Cardiac muscle cell (in vitro differentiated cells and primary cell): ENCODE results near the gene ONECUT3. TPM values are rescaled to one million over a fixed set of nuclear protein-coding genes. Genes with fewer than 3 reads are reported as not detected.

Experiments used
- DNase-seq, 2 donors: peaks; one replicate each; pipeline versions ENCODE4 v3.0.0 to v3.0.0-alpha.2; 2010 to 2017; ENCODE audit warnings: low read depth in 1 of 2, low spot score in 1 of 2
- H3K27ac ChIP-seq: fragments of 200-600 bp; sonication (generic); 2 replicates; pipeline ENCODE4 v1.5.1; 2016
- H3K27me3 ChIP-seq: fragments of 200-600 bp; sonication (generic); 2 replicates; pipeline ENCODE4 v1.6.0; 2016; ENCODE audit warnings: control low read depth
- H3K36me3 ChIP-seq: fragments of 200-600 bp; sonication (generic); 2 replicates; pipeline ENCODE4 v1.5.1; 2016; ENCODE audit warnings: control low read depth
- H3K4me1 ChIP-seq: fragments of 200-600 bp; sonication (generic); 2 replicates; pipeline ENCODE4 v1.8.1; 2017; ENCODE audit warnings: low read depth, mild to moderate bottlenecking, mixed run types
- H3K4me3 ChIP-seq: fragments of 200-600 bp; sonication (generic); 2 replicates; pipeline ENCODE4 v1.5.1; 2016; ENCODE audit warnings: mild to moderate bottlenecking
- H3K9me3 ChIP-seq: fragments of 200-600 bp; sonication (generic); 2 replicates; pipeline ENCODE4 v1.5.1; 2017; ENCODE audit warnings: low read depth, mild to moderate bottlenecking, control low read depth
- CTCF ChIP-seq: IDR thresholded peaks from 2 replicates; pipeline ENCODE4 v1.5.1; 2012; ENCODE audit warnings: low read depth, mild to moderate bottlenecking, low read length
- polyA plus RNA-seq: library from polyadenylated mRNA; unstranded; fragments of >200 nt; fragmentation: Nextera tagmentation; extraction: Ambion mirVana; gene quantifications from 2 replicates; pipeline ENCODE4 v1.2.1, GENCODE V29; 2016
- total RNA-seq: library from RNA; depleted of rRNA; stranded (reverse); fragments of >200 nt; gene quantifications from 2 replicates; pipeline ENCODE4 v1.2.3, GENCODE V29; 2016

The ONECUT3 gene
- total and polyA plus RNA-seq, 2 experiments from 2014 or later, result not detected

DNA sequence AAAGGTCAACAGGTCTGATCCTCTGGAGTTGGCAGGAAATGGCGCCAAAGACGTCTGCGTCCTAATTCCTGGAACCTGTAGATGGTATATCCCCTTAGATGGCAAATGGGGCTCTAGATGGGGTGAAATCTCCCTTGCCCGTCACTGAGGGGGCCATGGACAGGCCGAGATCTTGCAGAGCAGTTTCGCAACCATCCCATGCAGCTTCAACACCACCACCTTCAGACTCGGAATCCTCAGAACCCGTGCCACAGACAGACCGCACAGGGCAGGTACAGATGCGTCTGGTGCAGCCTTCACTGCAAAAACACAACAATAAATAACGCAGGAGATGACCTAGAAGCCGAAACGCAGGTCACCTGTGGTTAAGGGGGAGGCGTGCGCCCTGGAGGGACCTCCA, 77.3 kb downstream of the ONECUT3 start:
- TF ChIP-seq CTCF, result no peak
- H3K27me3 ChIP-seq, result no peaks in the 10 kb centered on the region
- H3K4me1 ChIP-seq, result no peaks in the 10 kb centered on the region
- no peak for DNase-seq
- H3K4me3 ChIP-seq, result no peak overlapping the region
- H3K27ac ChIP-seq, result peak overlapping the region; percentile 43
- H3K9me3 ChIP-seq, result no peaks in the 10 kb centered on the region
- H3K36me3 ChIP-seq, result no peaks in the 10 kb centered on the region

Other genes starting within 250 kb of the ONECUT3 start
- gene ADAMTSL5, start 240.5 kb upstream of the ONECUT3 start, total RNA-seq, result 3.9 and 5.7 TPM in 2 replicates
- 4.9 and 8.6 TPM in 2 replicates for gene ADAMTSL5, start 240.5 kb upstream of the ONECUT3 start, polyA plus RNA-seq
- gene PLK5, start 229.4 kb upstream of the ONECUT3 start, total RNA-seq, result 0.04 and 1.2 TPM in 2 replicates
- gene PLK5, start 229.4 kb upstream of the ONECUT3 start, polyA plus RNA-seq, result 0.54 and 0.87 TPM in 2 replicates
- 49.7 and 65.6 TPM in 2 replicates for gene MEX3D, start 185.2 kb upstream of the ONECUT3 start, total RNA-seq
- 4.4 and 4.5 TPM in 2 replicates for gene MEX3D, start 185.2 kb upstream of the ONECUT3 start, polyA plus RNA-seq
- gene MBD3, start 160.6 kb upstream of the ONECUT3 start, total RNA-seq, result 171 and 179 TPM in 2 replicates
- 71.6 and 93.3 TPM in 2 replicates for gene MBD3, start 160.6 kb upstream of the ONECUT3 start, polyA plus RNA-seq
- 73.6 and 161 TPM in 2 replicates for gene UQCR11, start 148.0 kb upstream of the ONECUT3 start, total RNA-seq
- gene UQCR11, start 148.0 kb upstream of the ONECUT3 start, polyA plus RNA-seq, result 842 and 1,116 TPM in 2 replicates
- 250 and 281 TPM in 2 replicates for gene TCF3, start 100.9 kb upstream of the ONECUT3 start, total RNA-seq
- 110 and 136 TPM in 2 replicates for gene TCF3, start 100.9 kb upstream of the ONECUT3 start, polyA plus RNA-seq
- gene ATP8B3, start 58.8 kb downstream of the ONECUT3 start, total RNA-seq, result 1.2 and 8.6 TPM in 2 replicates
- 3.0 and 9.2 TPM in 2 replicates for gene ATP8B3, start 58.8 kb downstream of the ONECUT3 start, polyA plus RNA-seq
- gene REXO1, start 95.0 kb downstream of the ONECUT3 start, total RNA-seq, result 24.4 and 39.7 TPM in 2 replicates
- 19.2 and 21.3 TPM in 2 replicates for gene REXO1, start 95.0 kb downstream of the ONECUT3 start, polyA plus RNA-seq
- 5.3 and 9.3 TPM in 2 replicates for gene KLF16, start 110.1 kb downstream of the ONECUT3 start, total RNA-seq
- 9.1 and 20.8 TPM in 2 replicates for gene KLF16, start 110.1 kb downstream of the ONECUT3 start, polyA plus RNA-seq
- 198 and 203 TPM in 2 replicates for gene ABHD17A, start 132.0 kb downstream of the ONECUT3 start, total RNA-seq
- gene ABHD17A, start 132.0 kb downstream of the ONECUT3 start, polyA plus RNA-seq, result 145 and 159 TPM in 2 replicates
- gene ADAT3, start 151.9 kb downstream of the ONECUT3 start, total RNA-seq, result 11.2 and 16.3 TPM in 2 replicates
- 5.9 and 14.3 TPM in 2 replicates for gene ADAT3, start 151.9 kb downstream of the ONECUT3 start, polyA plus RNA-seq
- 58.0 and 62.5 TPM in 2 replicates for gene SCAMP4, start 151.9 kb downstream of the ONECUT3 start, total RNA-seq
- gene SCAMP4, start 151.9 kb downstream of the ONECUT3 start, polyA plus RNA-seq, result 53.7 and 58.5 TPM in 2 replicates
- 92.6 and 100 TPM in 2 replicates for gene CSNK1G2, start 187.7 kb downstream of the ONECUT3 start, total RNA-seq
- gene CSNK1G2, start 187.7 kb downstream of the ONECUT3 start, polyA plus RNA-seq, result 81.1 and 97.7 TPM in 2 replicates